HG02884 (cell line): ENCODE results near the gene RAD52.

Source experiments
- ATAC-seq: cut with Tn5 transposase; IDR thresholded peaks from one replicate; pipeline ENCODE4 v1.9.1; 2021; ENCODE audit warnings: mild to moderate bottlenecking, moderate library complexity; ENCODE audit not compliant: unreplicated experiment

RAD52 gene

GRCh38 chr12:879641-880040 is 69.9 kb downstream of the RAD52 start:
- ATAC-seq: no peak

DNA sequence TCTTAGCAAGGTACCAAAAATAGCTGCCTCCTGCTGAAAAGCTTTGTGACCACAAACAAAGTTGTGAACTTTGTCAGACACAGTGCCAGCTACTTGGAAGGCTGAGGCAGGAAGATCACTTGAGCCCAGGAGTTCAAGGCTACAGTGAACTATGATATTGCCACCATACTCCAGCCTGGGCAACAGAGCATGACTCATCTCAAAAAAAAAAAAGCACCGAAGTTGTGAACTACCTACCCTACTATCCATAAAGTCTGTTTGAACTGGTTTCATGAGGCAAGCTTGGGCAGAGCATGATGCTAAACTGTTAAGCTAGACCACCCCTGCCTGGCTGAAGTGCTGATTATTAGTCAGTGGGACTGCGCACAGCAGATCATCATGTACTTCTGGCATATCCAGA is 75.5 kb downstream of the RAD52 start:
- ATAC-seq: no peak

GRCh38 chr12:870378-870777 is 79.1 kb downstream of the RAD52 start:
- no peak for ATAC-seq

DNA sequence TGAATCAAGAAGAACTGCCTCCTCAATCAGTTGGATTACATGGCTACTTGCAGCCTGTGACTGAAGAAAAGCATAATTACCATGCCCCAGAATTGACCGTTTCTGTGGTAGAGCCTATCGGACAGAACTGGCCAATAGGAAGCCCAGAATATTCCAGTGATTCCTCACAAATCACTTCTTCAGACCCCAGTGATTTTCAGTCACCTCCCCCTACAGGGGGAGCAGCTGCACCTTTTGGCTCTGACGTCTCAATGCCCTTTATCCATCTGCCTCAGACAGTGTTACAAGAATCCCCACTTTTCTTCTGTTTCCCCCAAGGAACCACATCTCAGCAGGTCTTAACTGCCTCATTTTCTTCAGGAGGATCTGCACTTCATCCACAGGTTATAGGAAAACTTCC is 80.8 kb downstream of the RAD52 start:
- ATAC-seq: no peak

DNA sequence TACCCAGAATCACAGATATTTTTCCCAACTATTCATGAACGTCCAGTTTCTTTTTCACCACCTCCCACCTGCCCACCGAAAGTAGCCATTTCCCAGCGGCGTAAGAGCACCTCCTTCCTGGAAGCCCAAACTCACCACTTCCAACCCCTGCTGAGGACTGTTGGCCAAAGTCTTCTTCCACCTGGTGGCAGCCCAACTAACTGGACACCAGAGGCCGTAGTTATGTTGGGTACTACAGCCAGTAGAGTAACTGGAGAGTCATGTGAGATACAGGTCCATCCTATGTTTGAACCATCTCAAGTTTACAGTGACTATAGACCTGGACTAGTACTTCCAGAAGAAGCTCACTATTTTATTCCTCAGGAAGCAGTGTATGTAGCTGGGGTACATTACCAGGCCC is 81.6 kb downstream of the RAD52 start:
- no peak for ATAC-seq

GRCh38 chr12:865614-866013 is 83.9 kb downstream of the RAD52 start:
- no peak for ATAC-seq

GRCh38 chr12:863285-863684 is 86.2 kb downstream of the RAD52 start:
- no peak for ATAC-seq

DNA sequence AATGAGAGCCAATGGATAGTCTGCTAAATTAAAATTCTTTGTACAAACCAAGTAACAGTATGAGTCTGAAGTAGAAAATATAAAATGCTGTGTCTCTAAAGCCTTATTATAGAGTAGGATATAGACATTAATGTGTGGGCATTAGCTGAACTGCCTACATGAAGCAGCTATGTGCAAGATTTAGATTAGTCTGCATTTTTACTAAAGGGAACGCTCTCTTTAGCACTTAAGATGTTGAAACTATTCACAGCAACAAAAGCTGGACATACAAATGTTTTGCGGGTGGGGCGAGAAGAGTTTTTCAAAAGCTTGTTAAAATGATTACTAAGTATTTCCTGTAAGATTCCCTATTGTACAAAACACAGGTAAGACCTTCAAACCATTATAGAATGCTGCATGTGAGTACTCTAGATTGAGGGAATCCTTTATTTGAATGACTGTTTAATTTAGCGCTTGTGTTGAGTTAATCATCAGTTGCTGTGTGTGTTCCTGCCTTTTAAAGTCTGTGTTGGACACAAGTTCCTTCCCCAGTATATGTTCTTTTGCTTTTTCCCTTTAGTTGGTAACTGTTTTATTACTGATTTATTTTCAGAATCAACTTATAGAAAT is 87.1 kb downstream of the RAD52 start:
- ATAC-seq: no peak
